ENCODE data around the gene NOL6.

- TF ChIP-seq CTCF (IDR thresholded peaks at IDR 0.05; ENCODE audit: low read depth, low read length, poor library complexity, severe bottlenecking): no peak
- TF ChIP-seq EZH2phosphoT487 (IDR thresholded peaks at IDR 0.05; ENCODE audit: borderline replicate concordance, low read length): no peak
Observed at GRCh38 chr9:33419708-33420303, 53.9 kb downstream of the NOL6 start.

Data from DOHH2 (cell line).